ENCODE results near the gene CUBN.
A peak's percentile ranks its signal among the peaks of the same experiment; 100 is the strongest.

Gene CUBN

GRCh38 chr10:16987976-16988610 lies 141.5 kb downstream of the CUBN start:
- DNase-seq (ENCODE audit: low read depth): no peak

DNA sequence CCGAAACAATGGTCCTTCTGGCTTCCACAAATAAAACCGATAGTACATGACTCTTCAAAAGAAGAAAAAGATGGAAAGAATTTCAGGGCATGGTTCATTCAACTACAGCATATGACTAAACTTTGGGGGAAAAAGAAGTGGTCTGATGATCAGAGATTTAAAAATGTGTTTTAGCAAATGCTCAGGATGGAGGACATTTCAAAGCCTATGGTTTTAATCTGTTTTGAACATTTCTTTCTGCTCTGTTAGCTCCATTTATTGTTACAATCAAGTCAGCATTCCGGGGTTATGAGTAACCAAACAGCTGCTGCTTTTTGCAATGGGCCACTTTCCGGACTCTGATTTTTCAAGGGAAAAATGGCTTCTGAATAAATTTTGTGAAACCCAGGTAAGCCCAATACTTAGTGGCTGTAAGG lies 142.4 kb downstream of the CUBN start:
- DNase-seq (ENCODE audit: low read depth): no peak

DNA sequence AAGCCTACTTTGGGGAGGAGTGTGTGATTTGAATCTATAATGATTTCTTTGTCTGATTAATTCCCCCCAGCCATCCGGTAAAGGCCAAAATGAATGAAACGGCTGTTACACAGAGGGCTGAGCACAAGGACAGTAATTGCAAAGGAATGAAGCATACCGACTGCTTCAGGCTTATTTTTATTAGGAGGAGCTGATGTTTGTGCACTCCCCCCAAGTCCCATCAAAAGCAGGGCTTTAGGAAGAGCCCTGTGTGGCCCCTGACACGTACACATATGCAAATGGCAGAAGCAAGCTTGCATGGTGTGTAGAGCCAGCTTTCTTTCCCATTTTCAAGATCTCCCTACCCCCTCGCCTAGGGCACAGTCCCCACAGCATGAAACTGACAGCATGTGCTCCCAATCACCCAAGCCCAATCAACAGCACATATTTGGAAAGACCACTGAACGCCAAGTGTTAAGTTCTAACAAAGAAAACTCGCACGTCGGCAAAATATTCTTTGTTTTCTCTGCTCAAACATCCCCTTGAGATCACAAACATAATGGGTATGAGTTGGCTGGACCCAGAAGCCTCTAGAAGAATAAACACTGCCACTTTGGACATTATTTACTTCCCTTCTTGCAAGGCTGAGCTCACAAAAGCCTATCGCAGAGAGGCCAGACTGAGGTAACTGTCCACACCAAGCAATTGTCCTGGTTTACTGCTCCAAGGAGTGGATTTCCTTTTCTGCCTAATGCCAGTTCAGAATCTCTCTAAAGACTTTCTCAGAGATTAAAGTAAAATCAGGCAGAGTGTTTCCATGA lies 143.0 kb downstream of the CUBN start:
- DNase-seq (ENCODE audit: low read depth): no peak

GRCh38 chr10:16986082-16986405 lies 143.6 kb downstream of the CUBN start:
- DNase-seq (ENCODE audit: low read depth): no peak

GRCh38 chr10:16984242-16984641 lies 145.4 kb downstream of the CUBN start:
- no peak for DNase-seq (ENCODE audit: low read depth)

DNA sequence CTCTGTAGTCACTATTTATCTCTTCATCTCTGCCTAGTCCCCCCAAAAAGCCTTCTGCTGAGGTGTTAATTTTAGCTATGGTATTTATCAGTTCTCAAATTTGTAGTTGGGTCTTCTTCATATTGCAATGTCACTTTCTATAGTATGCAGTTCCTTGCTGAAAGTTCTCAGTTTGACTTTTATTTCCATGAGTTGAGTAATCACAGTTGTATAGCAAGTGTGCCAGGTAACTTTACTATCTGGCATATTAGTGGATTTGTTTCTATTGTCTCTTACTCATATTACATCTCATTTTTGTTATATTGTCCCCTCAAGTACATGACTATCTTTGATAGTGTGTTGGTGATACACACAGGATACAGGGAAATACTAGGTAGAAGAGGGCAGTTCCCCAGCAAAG lies 152.8 kb downstream of the CUBN start:
- no peak for DNase-seq (ENCODE audit: low read depth)

- DNase-seq (ENCODE audit: low read depth): no peak
Measured at GRCh38 chr10:16975188-16975587, 154.4 kb downstream of the CUBN start.

DNA sequence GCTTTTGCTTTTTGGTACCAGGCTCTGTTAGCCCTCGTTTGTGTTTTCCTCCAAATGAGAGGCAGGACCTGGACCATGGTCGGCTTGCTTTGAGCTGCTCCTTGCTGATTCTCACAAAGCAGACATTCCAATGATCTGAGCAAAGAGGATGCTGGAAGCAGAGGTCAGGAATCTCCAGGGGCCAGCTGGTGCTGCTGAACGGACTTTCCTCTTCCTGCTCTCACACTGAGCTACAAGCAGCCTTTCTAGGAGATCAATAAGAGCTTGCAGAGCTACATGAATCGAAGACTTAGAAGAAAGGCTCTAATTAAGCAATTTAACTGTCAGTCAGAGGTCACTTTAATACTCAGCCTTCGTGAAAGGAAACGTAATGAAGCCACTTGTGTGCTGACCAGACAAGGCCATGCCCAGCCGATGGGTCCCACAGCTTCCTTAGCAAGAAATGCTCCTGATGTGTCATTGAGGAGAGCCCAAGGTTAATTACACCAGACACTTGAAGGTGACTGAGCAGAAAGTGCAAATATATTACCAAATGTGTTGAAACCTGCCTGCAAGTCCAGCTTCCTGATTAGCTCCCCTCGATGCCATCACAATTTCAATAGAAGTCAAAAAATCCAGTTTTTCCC lies 161.1 kb downstream of the CUBN start:
- DNase-seq (ENCODE audit: low read depth): no peak

DNA sequence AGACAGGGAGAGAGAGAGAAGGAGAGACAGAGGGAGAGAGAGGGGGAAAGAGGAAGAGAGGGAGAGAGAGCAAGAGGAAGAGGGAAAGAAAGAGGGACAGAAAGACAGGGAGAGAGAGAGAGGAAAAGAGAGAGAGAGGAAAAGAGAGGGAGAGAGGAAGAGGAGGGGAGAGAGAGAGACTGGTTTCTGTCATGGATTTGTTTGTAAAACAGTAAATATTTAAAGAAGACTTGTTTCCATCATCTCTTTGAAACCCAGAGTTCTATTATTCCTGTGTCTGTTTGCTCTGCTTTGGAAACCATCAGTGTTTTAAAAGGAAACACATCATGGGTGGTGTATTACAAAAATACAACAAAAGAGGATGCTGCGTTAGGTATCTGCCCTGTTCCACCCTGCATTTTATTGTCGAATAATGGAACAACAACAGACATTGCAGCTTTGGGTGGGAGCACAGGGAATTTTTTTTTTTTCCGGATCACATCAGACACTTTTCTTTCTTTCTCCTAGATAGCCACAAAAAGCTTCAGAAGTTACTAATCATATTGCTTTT lies 161.7 kb downstream of the CUBN start:
- no peak for DNase-seq (ENCODE audit: low read depth)

GRCh38 chr10:16966991-16967865 lies 162.4 kb downstream of the CUBN start:
- no peak for DNase-seq (ENCODE audit: low read depth)

GRCh38 chr10:16965740-16966447 lies 163.7 kb downstream of the CUBN start:
- peak; percentile 91 for DNase-seq (ENCODE audit: low read depth)

DNA sequence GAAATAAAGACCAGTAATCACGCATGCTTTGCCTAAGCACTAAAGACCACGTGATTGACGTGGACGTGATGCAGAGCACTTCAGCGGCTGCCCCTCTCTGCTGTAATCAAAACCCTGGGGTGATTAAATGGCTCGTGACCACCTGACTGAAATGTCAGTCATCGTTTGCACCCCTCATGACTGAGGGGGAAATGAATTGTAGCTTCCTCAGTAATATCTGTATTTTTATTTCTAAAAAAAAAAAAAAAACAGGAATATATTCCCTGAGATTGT lies 164.3 kb downstream of the CUBN start:
- DNase-seq (ENCODE audit: low read depth): no peak

DNA sequence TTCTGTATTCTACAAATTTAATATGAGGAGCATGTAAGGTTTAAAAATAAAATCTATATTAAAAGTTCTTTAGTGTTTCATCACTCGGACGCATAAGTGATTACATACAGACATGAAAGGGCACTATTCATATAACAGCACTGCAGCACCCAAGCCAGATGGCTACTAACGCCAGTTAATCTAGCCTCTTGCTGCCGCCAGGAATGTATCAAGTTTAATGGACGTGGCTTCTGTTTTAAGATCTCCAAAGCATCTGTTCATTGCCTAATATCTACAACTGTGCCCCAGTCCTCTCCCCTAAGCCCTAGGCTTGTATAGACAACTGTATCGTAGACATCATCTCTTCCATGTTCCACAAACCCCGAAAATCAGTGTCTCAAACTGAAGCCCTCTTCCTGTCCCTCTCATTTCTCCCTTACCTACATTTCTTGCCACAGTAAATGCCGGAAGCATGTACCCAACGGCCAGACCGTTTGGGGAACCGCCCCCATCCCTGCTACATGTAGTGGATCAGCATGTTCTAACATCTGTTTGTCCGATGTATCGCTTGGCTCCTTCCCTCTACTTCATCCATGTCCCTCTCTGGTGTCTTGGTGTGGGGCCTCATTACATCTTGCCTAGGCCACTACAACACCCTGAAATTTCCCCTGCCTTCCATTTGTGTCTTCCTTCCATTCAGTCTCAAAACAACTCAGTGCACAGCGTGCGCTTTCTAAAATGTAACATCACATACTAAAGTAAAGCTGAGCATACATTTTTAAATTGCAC lies 164.9 kb downstream of the CUBN start:
- no peak for DNase-seq (ENCODE audit: low read depth)

DNA sequence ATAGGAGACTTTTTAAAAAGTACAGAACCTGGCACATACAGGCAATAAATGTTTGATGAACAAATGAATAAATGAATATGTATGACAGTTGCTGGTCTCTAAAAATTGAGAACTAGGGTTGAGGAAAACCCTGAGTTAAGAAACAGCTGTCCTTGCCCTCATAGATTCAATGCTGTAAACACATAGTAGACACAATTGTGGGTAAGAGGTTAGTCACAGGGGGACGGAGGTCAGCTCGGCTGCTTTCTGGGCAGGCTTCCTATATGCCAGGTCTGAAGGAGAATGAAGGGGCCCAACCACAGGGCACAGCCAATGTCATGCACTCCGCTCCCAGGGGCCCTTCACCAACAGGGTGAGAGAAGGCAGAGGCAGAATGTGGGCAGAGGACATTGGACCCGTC lies 169.1 kb downstream of the CUBN start:
- no peak for DNase-seq (ENCODE audit: low read depth)

DNA sequence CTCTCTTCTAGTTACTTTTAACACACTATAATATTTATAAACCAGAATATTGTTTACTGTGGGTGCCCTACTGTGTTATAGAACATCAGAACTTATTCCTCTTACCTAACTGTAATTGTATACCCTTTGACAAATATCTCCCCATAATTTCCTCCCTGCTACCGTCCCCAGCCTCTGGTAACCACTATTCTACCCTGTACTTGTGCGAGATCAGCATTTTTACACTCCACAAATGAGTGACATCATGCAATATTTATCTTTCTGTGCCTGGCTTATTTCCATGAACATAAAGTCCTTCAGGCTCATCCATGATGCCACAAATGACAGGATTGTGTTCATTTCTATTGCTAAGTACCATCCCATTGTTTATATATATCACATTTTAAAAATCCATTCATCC lies 172.6 kb downstream of the CUBN start:
- DNase-seq (ENCODE audit: low read depth): no peak

DNA sequence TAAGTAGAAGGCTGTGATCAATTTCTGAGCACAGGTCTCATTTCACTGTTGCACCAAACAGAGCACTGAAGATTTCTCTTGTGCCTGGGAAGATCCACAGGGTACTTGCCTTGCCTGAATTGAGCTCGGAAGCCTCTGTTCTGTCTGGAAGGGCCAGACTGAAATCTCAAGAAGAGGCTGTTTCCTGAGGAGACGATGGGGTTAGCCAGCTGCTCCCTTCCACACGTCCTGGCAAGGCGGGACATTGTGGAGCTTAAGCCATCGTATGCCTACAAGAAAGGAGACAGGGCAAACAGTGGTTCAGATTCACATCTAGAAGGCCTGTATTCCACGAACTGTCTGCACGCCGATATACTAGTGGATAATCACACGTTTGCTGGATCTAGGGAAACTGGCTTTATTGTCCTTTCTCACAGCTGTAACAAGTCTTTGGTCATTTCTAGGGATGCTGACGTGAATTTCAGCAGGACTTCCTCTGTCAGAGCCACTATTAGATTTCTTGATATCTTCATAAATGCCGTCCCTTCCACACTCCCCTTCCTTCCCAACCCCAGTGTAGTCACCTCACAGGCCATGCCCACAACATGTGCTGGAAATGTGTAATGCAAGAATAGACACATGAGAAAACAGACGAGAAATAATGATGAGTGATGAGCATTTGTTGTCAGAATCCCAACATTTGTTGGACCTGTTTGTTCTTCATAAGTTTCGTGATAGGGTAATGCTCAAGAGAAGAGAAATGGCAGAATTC lies 175.2 kb downstream of the CUBN start:
- no peak for DNase-seq (ENCODE audit: low read depth)

GRCh38 chr10:16953270-16953669 lies 176.3 kb downstream of the CUBN start:
- no peak for DNase-seq (ENCODE audit: low read depth)

- DNase-seq (ENCODE audit: low read depth): no peak
Measured at GRCh38 chr10:16952610-16953009, 177.0 kb downstream of the CUBN start.

GRCh38 chr10:16952080-16952479 lies 177.5 kb downstream of the CUBN start:
- no peak for DNase-seq (ENCODE audit: low read depth)

All from HS-27A (cell line).